ENCODE measurements around the gene KCNQ1OT1. TPM values are rescaled to one million over a fixed set of nuclear protein-coding genes. Genes with fewer than 3 reads are reported as not detected.

Gene KCNQ1OT1
- total RNA-seq, 1 donor from 2014 or later: 2.3 TPM

GRCh38 chr11:2563213-2564007, 136.4 kb downstream of the KCNQ1OT1 start:
- Mint-ChIP-seq H3K36me3 (no peaks in the 10 kb centered on the region), H3K27ac (no peak overlapping the region), H3K9me3 (no peaks in the 10 kb centered on the region), H3K27me3 (ENCODE audit: insufficient read depth, low read depth) (peaks cover 6% of the 10 kb centered on the region), H3K4me3 (no peak overlapping the region), H3K4me1 (no peaks in the 10 kb centered on the region)
- no peak for DNase-seq (ENCODE audit: low spot score)
- Histone ChIP-seq H3K9ac (no peak overlapping the region), H4K20me1 (ENCODE audit: low read depth) (no peaks in the 10 kb centered on the region), H3K4me2 (no peak overlapping the region), H3K79me2 (ENCODE audit: low read depth) (no peaks in the 10 kb centered on the region), H3K27ac (no peak overlapping the region), H3F3A (ENCODE audit: low read depth) (no peaks in the 10 kb centered on the region), H3K4me3 (no peak overlapping the region), H3K36me3 (no peaks in the 10 kb centered on the region), H3K27me3 (peaks cover 30% of the 10 kb centered on the region), H3K4me1 (peaks cover 2% of the 10 kb centered on the region), H2AFZ (replicated peaks) (no peak overlapping the region), H3K9me3 (ENCODE audit: low read depth) (no peaks in the 10 kb centered on the region)
- TF ChIP-seq CTCF (IDR thresholded peaks at IDR 0.05) (no peak), EZH2phosphoT487 (IDR thresholded peaks at IDR 0.05) (no peak), EZH2 (IDR thresholded peaks at IDR 0.05) (no peak)

- TF ChIP-seq EZH2phosphoT487 (IDR thresholded peaks at IDR 0.05): no peak
- TF ChIP-seq EZH2 (IDR thresholded peaks at IDR 0.05): no peak
- TF ChIP-seq CTCF (IDR thresholded peaks at IDR 0.05): no peak
- H2AFZ ChIP-seq (replicated peaks): no peak overlapping the region
- no peak overlapping the region for H3K27ac ChIP-seq
- no peak for DNase-seq (ENCODE audit: low spot score)
- H3K4me1 ChIP-seq: peaks cover 2% of the 10 kb centered on the region
- no peak overlapping the region for H3K4me3 ChIP-seq
- Mint-ChIP-seq H3K4me3 (no peak overlapping the region), H3K4me1 (no peaks in the 10 kb centered on the region), H3K9me3 (no peaks in the 10 kb centered on the region), H3K27ac (no peak overlapping the region), H3K36me3 (no peaks in the 10 kb centered on the region), H3K27me3 (ENCODE audit: insufficient read depth, low read depth) (peaks cover 6% of the 10 kb centered on the region)
- H3K4me2 ChIP-seq: no peak overlapping the region
- no peaks in the 10 kb centered on the region for H3K9me3 ChIP-seq (ENCODE audit: low read depth)
- H4K20me1 ChIP-seq (ENCODE audit: low read depth): no peaks in the 10 kb centered on the region
- H3K27me3 ChIP-seq: peaks cover 30% of the 10 kb centered on the region
- no peaks in the 10 kb centered on the region for H3K79me2 ChIP-seq (ENCODE audit: low read depth)
- no peaks in the 10 kb centered on the region for H3K36me3 ChIP-seq
- no peak overlapping the region for H3K9ac ChIP-seq
- no peaks in the 10 kb centered on the region for H3F3A ChIP-seq (ENCODE audit: low read depth)
Observed at GRCh38 chr11:2562890-2563212, 136.9 kb downstream of the KCNQ1OT1 start.

- no peak for TF ChIP-seq EZH2 (IDR thresholded peaks at IDR 0.05)
- no peak overlapping the region for H3K4me2 ChIP-seq
- H3K4me3 ChIP-seq: no peak overlapping the region
- no peaks in the 10 kb centered on the region for H3K9me3 Mint-ChIP-seq
- H3K4me1 ChIP-seq: peaks cover 2% of the 10 kb centered on the region
- H3K27me3 ChIP-seq: peaks cover 23% of the 10 kb centered on the region
- H3K27ac ChIP-seq: no peak overlapping the region
- no peak overlapping the region for H3K27ac Mint-ChIP-seq
- no peaks in the 10 kb centered on the region for H4K20me1 ChIP-seq (ENCODE audit: low read depth)
- no peaks in the 10 kb centered on the region for H3K36me3 ChIP-seq
- H3K79me2 ChIP-seq (ENCODE audit: low read depth): no peaks in the 10 kb centered on the region
- no peak overlapping the region for H3K4me3 Mint-ChIP-seq
- H3F3A ChIP-seq (ENCODE audit: low read depth): no peaks in the 10 kb centered on the region
- H3K4me1 Mint-ChIP-seq: no peaks in the 10 kb centered on the region
- H3K27me3 Mint-ChIP-seq (ENCODE audit: insufficient read depth, low read depth): peaks cover 6% of the 10 kb centered on the region
- H3K9me3 ChIP-seq (ENCODE audit: low read depth): no peaks in the 10 kb centered on the region
- no peak overlapping the region for H2AFZ ChIP-seq (replicated peaks)
- DNase-seq (ENCODE audit: low spot score): peak; percentile 63
- H3K9ac ChIP-seq: no peak overlapping the region
- H3K36me3 Mint-ChIP-seq: no peaks in the 10 kb centered on the region
Observed at GRCh38 chr11:2561696-2562581, 137.9 kb downstream of the KCNQ1OT1 start.
